ENCODE data around the gene MICAL3. TPM values are rescaled to one million over a fixed set of nuclear protein-coding genes. Genes with fewer than 3 reads are reported as not detected.

MICAL3 gene
- polyA plus RNA-seq, 1 of the 3 experiments (the other 2 are of a cell fraction), result 83.1 TPM

GRCh38 chr22:17960011-17960410 lies 64.3 kb downstream of the MICAL3 start:
- no peaks in the 10 kb centered on the region for H3K9me3 ChIP-seq
- no peak for DNase-seq
- no peaks in the 10 kb centered on the region for H3F3A ChIP-seq (replicated peaks; ENCODE audit: insufficient read depth)
- H2AFZ ChIP-seq (ENCODE audit: low read depth), result no peak overlapping the region
- H3K4me3 ChIP-seq (ENCODE audit: low read depth in 2 of 2, low read length in 1 of 2), result no peak overlapping the region
- CTCF ChIA-PET, result no interaction called here
- peaks cover 0 to 4% of the 10 kb centered on the region in 2 experiments for H3K36me3 ChIP-seq (replicated peaks in 1 of 2; ENCODE audit: control insufficient read depth in 1 of 2, insufficient read depth in 2 of 2, low read length in 1 of 2)
- peaks cover 83% of the 10 kb centered on the region for H3K79me2 ChIP-seq (ENCODE audit: insufficient read depth)
- no peak overlapping the region for H3K4me2 ChIP-seq
- H3K27me3 ChIP-seq (ENCODE audit: insufficient read depth), result no peaks in the 10 kb centered on the region
- POLR2A ChIA-PET, result no interaction called here
- peaks cover 0 to 16% of the 10 kb centered on the region in 2 experiments; a peak in 1 of 4 replicates for H3K4me1 ChIP-seq (ENCODE audit: control insufficient read depth in 1 of 2, insufficient read depth in 2 of 2, low read depth in 1 of 2, low read length in 1 of 2)
- no peak overlapping the region for H3K27ac ChIP-seq (ENCODE audit: low read depth in 2 of 2, low read length in 1 of 2)
- H4K20me1 ChIP-seq (ENCODE audit: insufficient read depth), result peaks cover 47% of the 10 kb centered on the region
- no peak overlapping the region for H3K9ac ChIP-seq
- 100% methylated on average over 8 of the region's 8 CpGs for WGBS (ENCODE audit: low lambda C conversion rate)
- H3K9me2 ChIP-seq, result no peaks in the 10 kb centered on the region
- no peak for TF ChIP-seq YY1 (IDR thresholded peaks at IDR 0.05; ENCODE audit: low read depth)
- TF ChIP-seq GABPA (IDR thresholded peaks at IDR 0.05; ENCODE audit: low read depth), result no peak
- TF ChIP-seq CTCF (IDR thresholded peaks at IDR 0.05), result no peak
- no peak for TF ChIP-seq PBX3 (IDR thresholded peaks at IDR 0.05)
- no peak for TF ChIP-seq EP300 (IDR thresholded peaks at IDR 0.05; ENCODE audit: borderline replicate concordance in 1 of 2, low read depth in 1 of 2, low read length in 1 of 2)
- no peak for TF ChIP-seq FOSL2 (IDR thresholded peaks at IDR 0.05; ENCODE audit: borderline replicate concordance, low read depth)
- no peak for TF ChIP-seq TAF1 (IDR thresholded peaks at IDR 0.05; ENCODE audit: borderline replicate concordance, low read depth, low read length)
- TF ChIP-seq MXI1 (IDR thresholded peaks at IDR 0.05; ENCODE audit: low read depth, low read length), result no peak
- TF ChIP-seq MEF2A (IDR thresholded peaks at IDR 0.05; ENCODE audit: borderline replicate concordance, low read depth), result no peak
- no peak for TF ChIP-seq GATA2 (CRISPR knock-in tag; IDR thresholded peaks at IDR 0.05)
- no peak for TF ChIP-seq RXRA (IDR thresholded peaks at IDR 0.05; ENCODE audit: borderline replicate concordance, low read depth)
- TF ChIP-seq NRF1 (IDR thresholded peaks at IDR 0.05; ENCODE audit: low read depth, low read length), result no peak
- no peak for TF ChIP-seq USF2 (IDR thresholded peaks at IDR 0.05; ENCODE audit: borderline replicate concordance, low read depth, low read length)
- TF ChIP-seq IRF3 (IDR thresholded peaks at IDR 0.05; ENCODE audit: low read depth, low read length), result no peak
